Hepatocyte (in vitro differentiated cells): ENCODE measurements around the gene HVCN1.

ENCODE experiments used
- CTCF ChIP-seq: fragments of 200-600 bp; sonication (generic); IDR thresholded peaks from 2 replicates; pipeline ENCODE4 v1.5.1; 2016; ENCODE audit warnings: antibody characterized with exemption, mild to moderate bottlenecking; ENCODE audit not compliant: poor library complexity
- EZH2 ChIP-seq: fragments of 200-600 bp; sonication (generic); IDR thresholded peaks from 2 replicates; pipeline ENCODE4 v1.6.1; 2016; ENCODE audit warnings: antibody characterized with exemption, mild to moderate bottlenecking, borderline replicate concordance

GRCh38 chr12:110696283-110696682 lies 7.4 kb upstream of the HVCN1 start:
- TF ChIP-seq CTCF (no peak), EZH2 (no peak)
